ENCODE measurements around the gene ALK. TPM values are rescaled to one million over a fixed set of nuclear protein-coding genes. Genes with fewer than 3 reads are reported as not detected.

The ALK gene
- polyA plus RNA-seq, 1 of the 3 experiments (the other 2 are of a cell fraction) = 0.30 TPM

DNA sequence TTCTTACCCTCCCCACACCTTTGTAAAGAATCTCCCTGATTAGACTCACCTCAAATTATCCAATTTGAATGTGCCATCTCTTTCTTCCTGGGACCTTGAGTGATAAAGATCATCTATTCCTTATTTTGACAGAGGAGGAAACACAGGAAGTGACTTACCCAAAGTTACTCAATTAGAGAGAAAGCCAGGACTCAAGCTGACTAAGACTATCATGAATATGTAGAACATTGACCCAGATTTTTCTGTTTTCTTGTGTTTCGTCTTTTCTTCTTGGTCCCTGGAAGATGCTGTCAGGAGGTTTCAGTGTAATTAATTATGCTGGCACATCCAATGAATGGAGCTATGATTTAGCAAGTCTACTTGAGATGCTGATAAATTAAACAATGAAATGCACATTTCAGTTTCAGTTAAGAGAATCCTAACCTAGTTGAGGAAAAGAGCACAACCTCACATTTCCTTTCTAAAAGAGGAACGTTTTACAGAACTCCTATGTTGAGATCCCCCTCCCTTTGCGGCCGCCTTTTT, 425.8 kb downstream of the ALK start:
- no peak overlapping the region for H3K4me3 ChIP-seq (ENCODE audit: low read depth in 2 of 2, low read length in 1 of 2)
- peaks cover 0 to 66% of the 10 kb centered on the region in 2 experiments; a peak in 2 of 4 replicates for H3K4me1 ChIP-seq (ENCODE audit: control insufficient read depth in 1 of 2, insufficient read depth in 2 of 2, low read depth in 1 of 2, low read length in 1 of 2)
- no peak for DNase-seq
- H3K9me2 ChIP-seq = no peaks in the 10 kb centered on the region
- peaks cover 0 to 5% of the 10 kb centered on the region in 2 experiments for H3K36me3 ChIP-seq (replicated peaks in 1 of 2; ENCODE audit: control insufficient read depth in 1 of 2, insufficient read depth in 2 of 2, low read length in 1 of 2)
- POLR2A ChIA-PET = no interaction called here
- 70% methylated on average over 4 of the region's 4 CpGs for WGBS (ENCODE audit: low lambda C conversion rate)
- TF ChIP-seq RFX5 (IDR thresholded peaks at IDR 0.05; ENCODE audit: low read length) (no peak), POLR2AphosphoS5 (IDR thresholded peaks at IDR 0.05; ENCODE audit: low read depth, low read length) (no peak), MAX (IDR thresholded peaks at IDR 0.05; ENCODE audit: low read depth) (no peak), TEAD4 (IDR thresholded peaks at IDR 0.05; ENCODE audit: borderline replicate concordance, insufficient read depth) (no peak), REST (IDR thresholded peaks at IDR 0.05; ENCODE audit: low read depth, low read length) (no peak), PBX3 (IDR thresholded peaks at IDR 0.05) (no peak), FOXM1 (IDR thresholded peaks at IDR 0.05; ENCODE audit: low read depth) (no peak), ELF1 (IDR thresholded peaks at IDR 0.05) (no peak), MXI1 (IDR thresholded peaks at IDR 0.05; ENCODE audit: low read depth, low read length) (no peak), MEF2A (IDR thresholded peaks at IDR 0.05; ENCODE audit: borderline replicate concordance, low read depth) (no peak), TAF1 (IDR thresholded peaks at IDR 0.05; ENCODE audit: borderline replicate concordance, low read depth, low read length) (no peak)
- TF ChIP-seq, protein P1, sequence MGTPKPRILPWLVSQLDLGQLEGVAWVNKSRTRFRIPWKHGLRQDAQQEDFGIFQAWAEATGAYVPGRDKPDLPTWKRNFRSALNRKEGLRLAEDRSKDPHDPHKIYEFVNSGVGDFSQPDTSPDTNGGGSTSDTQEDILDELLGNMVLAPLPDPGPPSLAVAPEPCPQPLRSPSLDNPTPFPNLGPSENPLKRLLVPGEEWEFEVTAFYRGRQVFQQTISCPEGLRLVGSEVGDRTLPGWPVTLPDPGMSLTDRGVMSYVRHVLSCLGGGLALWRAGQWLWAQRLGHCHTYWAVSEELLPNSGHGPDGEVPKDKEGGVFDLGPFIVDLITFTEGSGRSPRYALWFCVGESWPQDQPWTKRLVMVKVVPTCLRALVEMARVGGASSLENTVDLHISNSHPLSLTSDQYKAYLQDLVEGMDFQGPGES (IDR thresholded peaks at IDR 0.05; ENCODE audit: low read depth, low read length) = no peak
- no peaks in the 10 kb centered on the region for H3K27me3 ChIP-seq (ENCODE audit: insufficient read depth)
- no peaks in the 10 kb centered on the region for H4K20me1 ChIP-seq (ENCODE audit: insufficient read depth)
- no peaks in the 10 kb centered on the region for H3K79me2 ChIP-seq (ENCODE audit: insufficient read depth)
- CTCF ChIA-PET = interaction anchor here (1.0 to 1.6 kb wide), 4 partner anchors 15 to 577 kb away, joined by 3 to 4 read pairs (median 3); no protein-coding TSS in a partner anchor
- H3F3A ChIP-seq (replicated peaks; ENCODE audit: insufficient read depth) = no peaks in the 10 kb centered on the region
- H3K9me3 ChIP-seq = no peaks in the 10 kb centered on the region
- H3K4me2 ChIP-seq = no peak overlapping the region
- H3K27ac ChIP-seq (ENCODE audit: low read depth in 2 of 2, low read length in 1 of 2) = peak overlapping the region in 1 of 2 experiments; percentile 36; a peak in 2 of 4 replicates
- H2AFZ ChIP-seq (ENCODE audit: low read depth) = no peak overlapping the region
- no peak overlapping the region for H3K9ac ChIP-seq
